ENCODE results near the gene MAP4K2.

The MAP4K2 gene

DNA sequence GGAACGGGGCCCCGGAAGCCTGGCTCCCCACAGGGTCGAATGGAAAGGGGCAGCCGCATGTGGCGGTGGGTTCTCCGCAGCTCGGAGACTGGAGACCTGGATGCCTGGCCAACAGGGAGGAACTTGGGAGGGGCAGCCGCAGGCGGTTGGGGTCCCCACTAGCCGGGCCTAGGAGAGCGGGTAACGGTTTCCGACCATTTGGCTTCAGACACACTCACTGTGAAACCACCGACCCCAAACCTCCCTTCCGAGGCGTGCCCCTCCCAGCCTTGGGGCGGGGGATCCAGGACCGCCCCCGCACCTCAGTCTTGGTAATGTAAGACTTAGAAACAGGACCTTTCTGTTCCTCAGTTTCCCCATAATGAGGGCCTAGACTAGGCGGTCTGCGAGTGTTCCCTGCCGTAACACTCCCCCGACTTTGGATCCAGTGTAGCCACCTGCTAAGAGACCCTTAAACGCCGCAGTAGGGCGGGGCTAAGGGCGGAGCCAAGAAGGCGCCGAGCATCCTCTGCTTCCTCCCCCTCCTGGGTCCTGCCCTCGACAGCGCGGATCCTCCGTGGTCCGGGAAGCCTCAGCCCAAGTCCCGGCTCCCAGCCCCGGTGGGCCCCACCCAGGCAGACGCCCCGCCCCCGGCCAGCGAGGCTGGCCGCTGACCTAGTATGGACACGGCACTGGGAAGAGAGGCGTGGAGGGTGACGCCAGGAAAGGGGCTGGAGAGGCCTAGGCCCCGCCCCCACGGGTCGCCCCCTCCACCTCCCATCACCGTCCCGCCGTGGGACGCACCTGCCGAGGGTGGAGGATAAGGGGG lies 57.3 kb downstream of the MAP4K2 start:
- TF ChIP-seq EGR1 (IDR thresholded peaks at IDR 0.05) (peak; percentile 75), FOXM1 (IDR thresholded peaks at IDR 0.05; ENCODE audit: borderline replicate concordance, low read depth) (no peak), ZBTB7A (IDR thresholded peaks at IDR 0.05; ENCODE audit: low read depth) (peak; percentile 75)

DNA sequence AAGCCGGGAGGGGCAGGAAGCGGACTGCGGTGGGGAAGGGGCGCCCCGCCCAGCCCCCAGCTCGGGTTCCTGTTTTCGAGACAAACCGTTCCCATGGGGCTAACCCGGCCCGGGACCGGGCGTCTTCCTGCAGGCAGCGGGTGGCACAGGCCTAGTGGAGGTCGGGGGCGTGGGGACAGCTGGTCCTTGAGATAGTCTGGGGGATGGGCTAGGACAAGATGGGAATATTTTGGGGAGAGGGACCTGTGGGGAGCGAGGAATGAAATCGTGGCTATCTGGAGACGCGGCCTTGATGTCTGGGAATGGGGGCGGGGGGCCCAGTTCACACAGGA lies 57.9 kb downstream of the MAP4K2 start:
- no peak for TF ChIP-seq YY1 (IDR thresholded peaks at IDR 0.05; ENCODE audit: low read depth)
- TF ChIP-seq, protein P1, sequence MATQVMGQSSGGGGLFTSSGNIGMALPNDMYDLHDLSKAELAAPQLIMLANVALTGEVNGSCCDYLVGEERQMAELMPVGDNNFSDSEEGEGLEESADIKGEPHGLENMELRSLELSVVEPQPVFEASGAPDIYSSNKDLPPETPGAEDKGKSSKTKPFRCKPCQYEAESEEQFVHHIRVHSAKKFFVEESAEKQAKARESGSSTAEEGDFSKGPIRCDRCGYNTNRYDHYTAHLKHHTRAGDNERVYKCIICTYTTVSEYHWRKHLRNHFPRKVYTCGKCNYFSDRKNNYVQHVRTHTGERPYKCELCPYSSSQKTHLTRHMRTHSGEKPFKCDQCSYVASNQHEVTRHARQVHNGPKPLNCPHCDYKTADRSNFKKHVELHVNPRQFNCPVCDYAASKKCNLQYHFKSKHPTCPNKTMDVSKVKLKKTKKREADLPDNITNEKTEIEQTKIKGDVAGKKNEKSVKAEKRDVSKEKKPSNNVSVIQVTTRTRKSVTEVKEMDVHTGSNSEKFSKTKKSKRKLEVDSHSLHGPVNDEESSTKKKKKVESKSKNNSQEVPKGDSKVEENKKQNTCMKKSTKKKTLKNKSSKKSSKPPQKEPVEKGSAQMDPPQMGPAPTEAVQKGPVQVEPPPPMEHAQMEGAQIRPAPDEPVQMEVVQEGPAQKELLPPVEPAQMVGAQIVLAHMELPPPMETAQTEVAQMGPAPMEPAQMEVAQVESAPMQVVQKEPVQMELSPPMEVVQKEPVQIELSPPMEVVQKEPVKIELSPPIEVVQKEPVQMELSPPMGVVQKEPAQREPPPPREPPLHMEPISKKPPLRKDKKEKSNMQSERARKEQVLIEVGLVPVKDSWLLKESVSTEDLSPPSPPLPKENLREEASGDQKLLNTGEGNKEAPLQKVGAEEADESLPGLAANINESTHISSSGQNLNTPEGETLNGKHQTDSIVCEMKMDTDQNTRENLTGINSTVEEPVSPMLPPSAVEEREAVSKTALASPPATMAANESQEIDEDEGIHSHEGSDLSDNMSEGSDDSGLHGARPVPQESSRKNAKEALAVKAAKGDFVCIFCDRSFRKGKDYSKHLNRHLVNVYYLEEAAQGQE (IDR thresholded peaks at IDR 0.05; ENCODE audit: low read depth), result no peak
- TF ChIP-seq, protein P2, sequence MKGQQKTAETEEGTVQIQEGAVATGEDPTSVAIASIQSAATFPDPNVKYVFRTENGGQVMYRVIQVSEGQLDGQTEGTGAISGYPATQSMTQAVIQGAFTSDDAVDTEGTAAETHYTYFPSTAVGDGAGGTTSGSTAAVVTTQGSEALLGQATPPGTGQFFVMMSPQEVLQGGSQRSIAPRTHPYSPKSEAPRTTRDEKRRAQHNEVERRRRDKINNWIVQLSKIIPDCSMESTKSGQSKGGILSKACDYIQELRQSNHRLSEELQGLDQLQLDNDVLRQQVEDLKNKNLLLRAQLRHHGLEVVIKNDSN (IDR thresholded peaks at IDR 0.05), result no peak
- TF ChIP-seq ZBTB7A (IDR thresholded peaks at IDR 0.05; ENCODE audit: low read depth), result peak; percentile 96
- TF ChIP-seq EP300 (IDR thresholded peaks at IDR 0.05; ENCODE audit: borderline replicate concordance), result no peak
- no peak for TF ChIP-seq TEAD4 (IDR thresholded peaks at IDR 0.05)
- TF ChIP-seq FOXM1 (IDR thresholded peaks at IDR 0.05; ENCODE audit: borderline replicate concordance, low read depth), result no peak
- TF ChIP-seq CEBPB (IDR thresholded peaks at IDR 0.05), result no peak
- no peak for TF ChIP-seq RAD21 (IDR thresholded peaks at IDR 0.05; ENCODE audit: low read depth)

DNA sequence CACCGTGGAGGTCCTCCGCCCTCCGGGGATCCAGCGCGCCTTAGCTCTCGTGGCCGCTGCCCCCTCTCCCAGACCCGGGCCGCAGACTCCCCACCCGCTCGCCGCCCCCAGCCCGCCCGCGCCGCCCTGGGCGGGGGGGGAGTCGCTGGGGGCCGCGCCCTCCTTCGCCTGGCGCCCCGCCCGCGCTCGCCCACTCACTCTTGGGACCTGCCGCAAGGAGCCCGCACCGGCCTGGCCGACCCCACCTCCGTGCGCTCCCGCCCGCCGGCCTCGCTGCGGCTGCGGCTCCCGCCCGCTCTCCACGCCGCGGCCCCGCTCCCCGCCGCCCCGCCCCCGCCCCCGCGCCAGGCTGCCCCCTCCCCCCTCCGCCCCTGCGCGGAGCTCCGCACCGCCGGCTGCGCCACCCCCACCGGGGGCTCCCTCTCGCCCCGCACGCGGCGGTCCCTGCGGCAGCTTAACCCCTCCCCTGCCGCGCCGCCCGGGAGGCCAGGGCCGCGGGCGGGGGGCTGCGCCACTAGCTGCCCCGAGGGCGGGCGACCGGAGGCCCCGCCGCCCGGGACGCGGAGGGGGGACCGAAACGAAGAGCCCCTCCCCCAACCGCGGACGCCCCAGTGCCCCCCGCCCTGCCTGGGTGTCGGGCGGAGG lies 58.3 kb downstream of the MAP4K2 start:
- no peak for TF ChIP-seq TEAD4 (IDR thresholded peaks at IDR 0.05)
- no peak for TF ChIP-seq ZBTB7A (IDR thresholded peaks at IDR 0.05; ENCODE audit: low read depth)
- TF ChIP-seq EGR1 (IDR thresholded peaks at IDR 0.05), result peak; percentile 60; the same call in 1 of the 2 replicates

DNA sequence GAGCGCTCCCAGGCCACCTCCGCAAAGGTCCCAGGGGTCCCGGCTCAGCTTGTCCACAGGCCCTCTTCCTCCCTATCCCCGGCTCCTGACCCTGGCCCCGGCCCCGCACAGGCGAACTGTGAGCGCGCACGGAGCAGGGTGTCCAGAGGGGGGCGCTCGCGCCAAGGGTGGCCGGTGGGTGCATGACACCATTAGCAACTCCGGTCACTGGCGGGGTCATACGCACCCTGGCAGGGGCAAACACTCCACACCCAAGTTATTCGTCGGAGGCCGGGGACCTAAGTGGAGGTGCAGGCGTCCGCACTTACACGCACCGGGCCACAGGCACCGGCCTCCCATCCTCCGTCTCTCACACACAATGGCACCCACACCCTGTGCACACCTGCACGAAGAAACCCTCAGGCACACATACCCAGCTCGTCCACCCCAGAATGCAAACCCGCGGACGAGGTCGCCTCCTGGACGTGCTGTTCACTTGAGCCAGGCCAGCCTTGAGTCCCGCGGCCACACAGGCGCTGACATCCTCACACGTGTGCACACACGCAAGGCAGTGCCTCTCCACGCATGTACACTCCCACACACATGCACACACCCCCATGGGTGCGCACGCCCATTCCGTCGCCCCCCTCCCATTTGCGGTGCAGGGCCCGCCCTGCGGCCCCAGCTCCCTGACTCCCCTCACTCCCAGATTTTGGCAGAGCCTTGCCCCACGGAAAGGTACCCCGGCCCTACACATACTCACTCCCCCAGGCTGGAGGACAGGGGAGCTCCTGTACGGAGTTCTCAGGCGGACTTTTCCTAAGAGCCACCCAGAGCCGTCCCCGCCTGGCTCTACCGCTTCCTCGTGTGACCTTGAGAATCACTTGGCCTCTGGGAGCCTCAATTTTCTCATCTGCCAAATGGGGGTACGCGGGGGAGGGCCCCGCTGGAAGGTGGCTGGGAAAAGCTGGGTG lies 59.1 kb downstream of the MAP4K2 start, which contains the start of gene RASGRP2:
Gene RASGRP2 (minus strand): TSS at position 552 of the 953 bp plus-strand sequence. CDS start 1,276 bp downstream, outside the sequence.
- TF ChIP-seq MAX (IDR thresholded peaks at IDR 0.05) (peak; percentile 28), RAD21 (IDR thresholded peaks at IDR 0.05; ENCODE audit: low read depth) (peak; percentile 56), FOXM1 (IDR thresholded peaks at IDR 0.05; ENCODE audit: borderline replicate concordance, low read depth) (no peak), TAF1 (IDR thresholded peaks at IDR 0.05; ENCODE audit: low read depth) (no peak), NFIC (IDR thresholded peaks at IDR 0.05) (no peak), EGR1 (IDR thresholded peaks at IDR 0.05) (no peak), TEAD4 (IDR thresholded peaks at IDR 0.05) (no peak), ZBTB7A (IDR thresholded peaks at IDR 0.05; ENCODE audit: low read depth) (peak; percentile 13; the same call in 1 of the 2 replicates), CEBPB (IDR thresholded peaks at IDR 0.05) (no peak), YY1 (IDR thresholded peaks at IDR 0.05; ENCODE audit: low read depth) (no peak), CREB1 (IDR thresholded peaks at IDR 0.05; ENCODE audit: low read depth) (no peak)
- TF ChIP-seq, protein P2 (IDR thresholded peaks at IDR 0.05), result 0 out of 2 replicates have a peak, but pooled peaks have one; percentile 11
- TF ChIP-seq, protein P1 (IDR thresholded peaks at IDR 0.05; ENCODE audit: low read depth), result no peak

- TF ChIP-seq YY1 (IDR thresholded peaks at IDR 0.05; ENCODE audit: low read depth), result no peak
- TF ChIP-seq TAF1 (IDR thresholded peaks at IDR 0.05; ENCODE audit: low read depth), result 0 out of 2 replicates have a peak, but pooled peaks have one; percentile 15
- peak; percentile 38; the same call in 1 of the 2 replicates for TF ChIP-seq RAD21 (IDR thresholded peaks at IDR 0.05; ENCODE audit: low read depth)
- TF ChIP-seq EP300 (IDR thresholded peaks at IDR 0.05; ENCODE audit: borderline replicate concordance), result no peak
- no peak for TF ChIP-seq FOXM1 (IDR thresholded peaks at IDR 0.05; ENCODE audit: borderline replicate concordance, low read depth)
- peak; percentile 41; the same call in 1 of the 2 replicates for TF ChIP-seq TCF12 (IDR thresholded peaks at IDR 0.05; ENCODE audit: low read depth)
- TF ChIP-seq, protein P1 (IDR thresholded peaks at IDR 0.05; ENCODE audit: low read depth), result no peak
- no peak for TF ChIP-seq CREB1 (IDR thresholded peaks at IDR 0.05; ENCODE audit: low read depth)
- peak; percentile 65 for TF ChIP-seq TEAD4 (IDR thresholded peaks at IDR 0.05)
- TF ChIP-seq, protein P2 (IDR thresholded peaks at IDR 0.05), result no peak
- peak; percentile 77 for TF ChIP-seq CEBPB (IDR thresholded peaks at IDR 0.05)
- no peak for TF ChIP-seq NFIC (IDR thresholded peaks at IDR 0.05)
- TF ChIP-seq EGR1 (IDR thresholded peaks at IDR 0.05), result 0 out of 2 replicates have a peak, but pooled peaks have one; percentile 3
- TF ChIP-seq ZBTB7A (IDR thresholded peaks at IDR 0.05; ENCODE audit: low read depth), result peak; percentile 86; the same call in 1 of the 2 replicates
- no peak for TF ChIP-seq MAX (IDR thresholded peaks at IDR 0.05)
These were observed 60.0 kb downstream of the MAP4K2 start for GRCh38 chr11:64742889-64743590.
